HepG2 (cell line): ENCODE results near the gene HLA-DMB. TPM values are rescaled to one million over a fixed set of nuclear protein-coding genes. Genes with fewer than 3 reads are reported as not detected.

Source experiments
- ATF5 ChIP-seq: sonication (generic); formaldehyde crosslinking; IDR thresholded peaks from 2 replicates; pipeline ENCODE4 v1.4.0; 2020; ENCODE audit warnings: mild to moderate bottlenecking, low read depth, missing genetic modification reagents
- CBX5 ChIP-seq: sonication (generic); formaldehyde crosslinking; IDR thresholded peaks from 2 replicates; pipeline ENCODE4 v1.4.0; 2020; ENCODE audit warnings: missing genetic modification reagents, borderline replicate concordance
- HOXA9 ChIP-seq: sonication (generic); formaldehyde crosslinking; IDR thresholded peaks from 2 replicates; pipeline ENCODE4 v1.8.1; 2022; ENCODE audit warnings: missing genetic modification reagents, mild to moderate bottlenecking, moderate library complexity, borderline replicate concordance
- IRF1 ChIP-seq: sonication (generic); formaldehyde crosslinking; IDR thresholded peaks from 2 replicates; pipeline ENCODE4 v1.4.0; 2020; ENCODE audit warnings: low read depth, mild to moderate bottlenecking, missing genetic modification reagents
- KDM5A ChIP-seq: fragments of 200-600 bp; sonication (generic); IDR thresholded peaks from 2 replicates; pipeline ENCODE4 v1.7.0; 2018; ENCODE audit warnings: antibody characterized with exemption, mild to moderate bottlenecking, low read length, borderline replicate concordance
- MNT ChIP-seq: fragments of 450-650 bp; IDR thresholded peaks from 2 replicates; pipeline ENCODE4 v1.6.1; 2016
- NAIF1 ChIP-seq: sonication (generic); formaldehyde crosslinking; IDR thresholded peaks from 2 replicates; pipeline ENCODE4 v1.5.0; 2020; ENCODE audit warnings: mild to moderate bottlenecking, missing genetic modification reagents, borderline replicate concordance
- SAFB2 ChIP-seq: sonication (generic); formaldehyde crosslinking; IDR thresholded peaks from 2 replicates; pipeline ENCODE4 v1.5.1; 2020; ENCODE audit warnings: missing genetic modification reagents, low read depth, mild to moderate bottlenecking, borderline replicate concordance
- THAP11 ChIP-seq: IDR thresholded peaks from 2 replicates; pipeline ENCODE4 v1.6.1; 2016; ENCODE audit warnings: missing biosample characterization, missing genetic modification reagents
- THAP8 ChIP-seq: sonication (generic); formaldehyde crosslinking; IDR thresholded peaks from 2 replicates; pipeline ENCODE4 v1.5.1; 2020; ENCODE audit warnings: missing genetic modification reagents, mild to moderate bottlenecking, borderline replicate concordance
- TOPORS ChIP-seq: sonication (generic); formaldehyde crosslinking; IDR thresholded peaks from 2 replicates; pipeline ENCODE4 v1.8.0; 2023; ENCODE audit warnings: mild to moderate bottlenecking, missing genetic modification reagents
- YEATS4 ChIP-seq: sonication (generic); formaldehyde crosslinking; IDR thresholded peaks from 2 replicates; pipeline ENCODE4 v1.4.0; 2020; ENCODE audit warnings: missing genetic modification reagents, borderline replicate concordance
- ZFP36L1 ChIP-seq: sonication (generic); formaldehyde crosslinking; IDR thresholded peaks from 2 replicates; pipeline ENCODE4 v1.8.0; 2022; ENCODE audit warnings: mild to moderate bottlenecking, missing genetic modification reagents, moderate library complexity
- ZNF101 ChIP-seq: sonication (generic); formaldehyde crosslinking; IDR thresholded peaks from 2 replicates; pipeline ENCODE4 v1.4.0; 2020; ENCODE audit warnings: mild to moderate bottlenecking, low read depth, missing genetic modification reagents, borderline replicate concordance
- ZNF367 ChIP-seq: sonication (generic); formaldehyde crosslinking; IDR thresholded peaks from 2 replicates; pipeline ENCODE4 v1.4.0; 2020; ENCODE audit warnings: missing genetic modification reagents, borderline replicate concordance
- ZNF484 ChIP-seq: sonication (generic); formaldehyde crosslinking; IDR thresholded peaks from 2 replicates; pipeline ENCODE4 v1.5.1; 2020; ENCODE audit warnings: mild to moderate bottlenecking, low read depth, missing genetic modification reagents, borderline replicate concordance
- ZNF570 ChIP-seq: sonication (generic); formaldehyde crosslinking; IDR thresholded peaks from 2 replicates; pipeline ENCODE4 v1.4.0; 2020; ENCODE audit warnings: mild to moderate bottlenecking, missing genetic modification reagents, borderline replicate concordance
- polyA plus RNA-seq, 8 experiments: library from polyadenylated mRNA; depleted of rRNA in 3 of 8; stranded (reverse) in 7 of 8; unstranded in 1 of 8; fragments of >200 nt; fragmentation: Illumina TruSeq in 4 of 8; extraction: Trizol in 4 of 8; gene quantifications; 2 replicates each; pipeline versions ENCODE4 v1.2.1 to v1.2.3, GENCODE V29; 2011 to 2016; ENCODE audit warnings: low read depth in 4 of 8, missing spikeins in 1 of 8, mixed read lengths in 1 of 8; ENCODE audit not compliant: insufficient read depth in 1 of 8
- total RNA-seq, 5 experiments: library from RNA; depleted of rRNA; stranded (reverse); fragments of >200 nt; fragmentation: Illumina TruSeq; extraction: Trizol; gene quantifications; 2 replicates each; pipeline ENCODE4 v1.2.3, GENCODE V29; 2016; ENCODE audit warnings: low read depth in 1 of 5
- TF ChIP-seq, protein P1 (sequence below): IDR thresholded peaks from 2 replicates; pipeline ENCODE4 v1.6.1; 2016; ENCODE audit warnings: low read depth, missing genetic modification reagents, missing compliant biosample characterization

Gene HLA-DMB
- total and polyA plus RNA-seq, 2 of the 13 experiments (the other 11 are each of a cell fraction or from before 2014, with no cell fraction given): not detected

- TF ChIP-seq, protein P1, sequence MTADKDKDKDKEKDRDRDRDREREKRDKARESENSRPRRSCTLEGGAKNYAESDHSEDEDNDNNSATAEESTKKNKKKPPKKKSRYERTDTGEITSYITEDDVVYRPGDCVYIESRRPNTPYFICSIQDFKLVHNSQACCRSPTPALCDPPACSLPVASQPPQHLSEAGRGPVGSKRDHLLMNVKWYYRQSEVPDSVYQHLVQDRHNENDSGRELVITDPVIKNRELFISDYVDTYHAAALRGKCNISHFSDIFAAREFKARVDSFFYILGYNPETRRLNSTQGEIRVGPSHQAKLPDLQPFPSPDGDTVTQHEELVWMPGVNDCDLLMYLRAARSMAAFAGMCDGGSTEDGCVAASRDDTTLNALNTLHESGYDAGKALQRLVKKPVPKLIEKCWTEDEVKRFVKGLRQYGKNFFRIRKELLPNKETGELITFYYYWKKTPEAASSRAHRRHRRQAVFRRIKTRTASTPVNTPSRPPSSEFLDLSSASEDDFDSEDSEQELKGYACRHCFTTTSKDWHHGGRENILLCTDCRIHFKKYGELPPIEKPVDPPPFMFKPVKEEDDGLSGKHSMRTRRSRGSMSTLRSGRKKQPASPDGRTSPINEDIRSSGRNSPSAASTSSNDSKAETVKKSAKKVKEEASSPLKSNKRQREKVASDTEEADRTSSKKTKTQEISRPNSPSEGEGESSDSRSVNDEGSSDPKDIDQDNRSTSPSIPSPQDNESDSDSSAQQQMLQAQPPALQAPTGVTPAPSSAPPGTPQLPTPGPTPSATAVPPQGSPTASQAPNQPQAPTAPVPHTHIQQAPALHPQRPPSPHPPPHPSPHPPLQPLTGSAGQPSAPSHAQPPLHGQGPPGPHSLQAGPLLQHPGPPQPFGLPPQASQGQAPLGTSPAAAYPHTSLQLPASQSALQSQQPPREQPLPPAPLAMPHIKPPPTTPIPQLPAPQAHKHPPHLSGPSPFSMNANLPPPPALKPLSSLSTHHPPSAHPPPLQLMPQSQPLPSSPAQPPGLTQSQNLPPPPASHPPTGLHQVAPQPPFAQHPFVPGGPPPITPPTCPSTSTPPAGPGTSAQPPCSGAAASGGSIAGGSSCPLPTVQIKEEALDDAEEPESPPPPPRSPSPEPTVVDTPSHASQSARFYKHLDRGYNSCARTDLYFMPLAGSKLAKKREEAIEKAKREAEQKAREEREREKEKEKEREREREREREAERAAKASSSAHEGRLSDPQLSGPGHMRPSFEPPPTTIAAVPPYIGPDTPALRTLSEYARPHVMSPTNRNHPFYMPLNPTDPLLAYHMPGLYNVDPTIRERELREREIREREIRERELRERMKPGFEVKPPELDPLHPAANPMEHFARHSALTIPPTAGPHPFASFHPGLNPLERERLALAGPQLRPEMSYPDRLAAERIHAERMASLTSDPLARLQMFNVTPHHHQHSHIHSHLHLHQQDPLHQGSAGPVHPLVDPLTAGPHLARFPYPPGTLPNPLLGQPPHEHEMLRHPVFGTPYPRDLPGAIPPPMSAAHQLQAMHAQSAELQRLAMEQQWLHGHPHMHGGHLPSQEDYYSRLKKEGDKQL (CRISPR knock-in tag): no peak; the same call in 1 of the 2 replicates
- TF ChIP-seq ZNF570 (no peak; the same call in 1 of the 2 replicates), THAP11 (CRISPR knock-in tag) (peak; percentile 60), ZNF367 (CRISPR knock-in tag) (0 out of 2 replicates have a peak, but pooled peaks have one; percentile 83), CBX5 (peak; percentile 51), ATF5 (CRISPR knock-in tag) (no peak; the same call in 1 of the 2 replicates), NAIF1 (CRISPR knock-in tag) (no peak; the same call in 1 of the 2 replicates), ZNF101 (CRISPR knock-in tag) (no peak), YEATS4 (CRISPR knock-in tag) (peak; percentile 66), ZFP36L1 (CRISPR knock-in tag) (peak; percentile 64; the same call in 1 of the 2 replicates), ZNF484 (no peak), TOPORS (CRISPR knock-in tag) (peak; percentile 40; the same call in 1 of the 2 replicates), HOXA9 (CRISPR knock-in tag) (0 out of 2 replicates have a peak, but pooled peaks have one; percentile 28), MNT (peak; percentile 50), IRF1 (0 out of 2 replicates have a peak, but pooled peaks have one; percentile 15), THAP8 (CRISPR knock-in tag) (no peak), SAFB2 (CRISPR knock-in tag) (no peak), KDM5A (no peak)
Observed at GRCh38 chr6:32971581-32972352, 30.9 kb upstream of the HLA-DMB start (continued).
